BJ (cell line): Measurements from ENCODE around the gene HSD17B11. TPM values are rescaled to one million over a fixed set of nuclear protein-coding genes. Genes with fewer than 3 reads are reported as not detected.
"Not testable (repeated sequence)": the region's sequence is repeated elsewhere in the genome, so short reads cannot be mapped to it uniquely, and the experiment has no call there.

Source experiments
- CTCF ChIA-PET: fragments of 350-600 bp; formaldehyde crosslinking; extraction: SDS; loops from one replicate; lab custom pipeline; 2021; ENCODE audit warnings: antibody characterized with exemption, inconsistent platforms; lab: Yijun Ruan, JAX
- POLR2A ChIA-PET: fragments of 300-600 bp; sonication (Branson Sonifier 250); formaldehyde crosslinking; extraction: SDS; loops from one replicate; lab custom pipeline; 2021; ENCODE audit warnings: antibody characterized with exemption; lab: Charles Lee
- DNase-seq: peaks from one replicate; pipeline ENCODE4 v3.0.0-alpha.2; 2011; ENCODE audit warnings: low read depth
- H3K27me3 ChIP-seq: 2 replicates; pipeline ENCODE4 v1.6.0; 2011; ENCODE audit warnings: low read length; ENCODE audit not compliant: control insufficient read depth, insufficient read depth
- H3K36me3 ChIP-seq: 2 replicates; pipeline ENCODE4 v1.5.1; 2011; ENCODE audit warnings: low read length; ENCODE audit not compliant: control insufficient read depth, insufficient read depth
- H3K4me3 ChIP-seq: 2 replicates; pipeline ENCODE4 v1.5.1; 2011; ENCODE audit warnings: low read depth, mild to moderate bottlenecking, control low read depth, low read length
- CTCF ChIP-seq: IDR thresholded peaks from 2 replicates; pipeline ENCODE4 v1.5.1; 2011; ENCODE audit warnings: low read depth, mild to moderate bottlenecking, control low read depth, inconsistent platforms, low read length, moderate library complexity; ENCODE audit not compliant: insufficient read depth
- polyA plus RNA-seq: library from polyadenylated mRNA; depleted of rRNA; stranded (reverse); fragments of >200 nt; gene quantifications from 2 replicates; pipeline ENCODE4 v1.2.3, GENCODE V29; 2011

Gene HSD17B11
- polyA plus RNA-seq, 1 experiment, result 11.2 TPM

GRCh38 chr4:87410679-87411078, 19.7 kb upstream of the HSD17B11 start:
- ChIA-PET POLR2A (no interaction called here), CTCF (interaction anchor here (1.3 kb wide), 1 partner anchor 35 kb away, joined by 3 read pairs; no protein-coding TSS in a partner anchor)
- Histone ChIP-seq H3K36me3 (no peaks in the 10 kb centered on the region), H3K4me3 (no peak overlapping the region), H3K27me3 (no peaks in the 10 kb centered on the region)
- DNase-seq, result no peak
- TF ChIP-seq CTCF, result no peak

GRCh38 chr4:87410157-87410556, 19.2 kb upstream of the HSD17B11 start:
- TF ChIP-seq CTCF, result no peak
- Histone ChIP-seq H3K36me3 (no peaks in the 10 kb centered on the region), H3K4me3 (no peak overlapping the region), H3K27me3 (no peaks in the 10 kb centered on the region)
- ChIA-PET CTCF (interaction anchor here (1.3 kb wide), 1 partner anchor 34 kb away, joined by 3 read pairs; no protein-coding TSS in a partner anchor), POLR2A (no interaction called here)
- no peak for DNase-seq

- Histone ChIP-seq H3K4me3 (no peak overlapping the region), H3K27me3 (no peaks in the 10 kb centered on the region), H3K36me3 (no peaks in the 10 kb centered on the region)
- CTCF ChIA-PET, result no interaction called here
- no peak for DNase-seq
- POLR2A ChIA-PET, result no interaction called here
- no peak for TF ChIP-seq CTCF
These were observed 18.5 kb upstream of the HSD17B11 start for GRCh38 chr4:87409420-87409939.

GRCh38 chr4:87406902-87407301, 15.9 kb upstream of the HSD17B11 start:
- H3K36me3 ChIP-seq, H3K4me3 ChIP-seq, H3K27me3 ChIP-seq, POLR2A ChIA-PET, DNase-seq: not testable (repeated sequence)
- CTCF ChIA-PET, result interaction anchor here (1.3 kb wide), 1 partner anchor 14 kb away, joined by 3 read pairs; no protein-coding TSS in a partner anchor

- no peak for DNase-seq
- POLR2A ChIA-PET, result no interaction called here
- TF ChIP-seq CTCF, result no peak
- Histone ChIP-seq H3K36me3 (no peaks in the 10 kb centered on the region), H3K27me3 (no peaks in the 10 kb centered on the region), H3K4me3 (no peak overlapping the region)
- CTCF ChIA-PET, result interaction anchor here (1.3 kb wide), 1 partner anchor 14 kb away, joined by 3 read pairs; no protein-coding TSS in a partner anchor
These were observed 15.5 kb upstream of the HSD17B11 start for GRCh38 chr4:87406462-87406861.
